Measurements from ENCODE around the gene RTEL1.
A peak's percentile ranks its signal among the peaks of the same experiment; 100 is the strongest.
"Not testable (repeated sequence)": the region's sequence is repeated elsewhere in the genome, so short reads cannot be mapped to it uniquely, and the experiment has no call there.

The RTEL1 gene

GRCh38 chr20:63628246-63628975 is 29.7 kb upstream of the RTEL1 start:
- peak; percentile 40 for DNase-seq

- DNase-seq = not testable (repeated sequence)
Measured at GRCh38 chr20:63630956-63631355, 27.2 kb upstream of the RTEL1 start.

- not testable (repeated sequence) for DNase-seq
Measured at GRCh38 chr20:63631426-63631825, 26.7 kb upstream of the RTEL1 start.

DNA sequence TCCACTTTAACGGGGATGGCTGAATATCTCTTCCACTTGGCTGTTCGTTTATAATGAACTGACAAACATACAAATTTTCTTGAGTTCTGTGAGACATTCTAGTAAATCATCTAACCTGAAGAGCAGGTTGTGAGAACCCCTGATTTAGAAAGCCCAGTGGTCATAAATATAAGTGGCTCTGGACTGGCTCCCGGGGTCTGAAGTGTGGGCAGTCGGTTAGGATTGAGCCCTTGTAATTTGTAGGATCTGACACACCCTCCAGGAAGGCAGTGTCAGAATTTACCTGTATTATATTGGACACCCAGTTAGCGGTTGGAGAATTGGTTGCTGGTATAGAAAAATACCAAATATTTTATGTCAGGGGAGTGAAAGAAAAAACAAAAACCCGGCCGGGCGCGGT is 24.4 kb upstream of the RTEL1 start:
- DNase-seq = no peak

DNA sequence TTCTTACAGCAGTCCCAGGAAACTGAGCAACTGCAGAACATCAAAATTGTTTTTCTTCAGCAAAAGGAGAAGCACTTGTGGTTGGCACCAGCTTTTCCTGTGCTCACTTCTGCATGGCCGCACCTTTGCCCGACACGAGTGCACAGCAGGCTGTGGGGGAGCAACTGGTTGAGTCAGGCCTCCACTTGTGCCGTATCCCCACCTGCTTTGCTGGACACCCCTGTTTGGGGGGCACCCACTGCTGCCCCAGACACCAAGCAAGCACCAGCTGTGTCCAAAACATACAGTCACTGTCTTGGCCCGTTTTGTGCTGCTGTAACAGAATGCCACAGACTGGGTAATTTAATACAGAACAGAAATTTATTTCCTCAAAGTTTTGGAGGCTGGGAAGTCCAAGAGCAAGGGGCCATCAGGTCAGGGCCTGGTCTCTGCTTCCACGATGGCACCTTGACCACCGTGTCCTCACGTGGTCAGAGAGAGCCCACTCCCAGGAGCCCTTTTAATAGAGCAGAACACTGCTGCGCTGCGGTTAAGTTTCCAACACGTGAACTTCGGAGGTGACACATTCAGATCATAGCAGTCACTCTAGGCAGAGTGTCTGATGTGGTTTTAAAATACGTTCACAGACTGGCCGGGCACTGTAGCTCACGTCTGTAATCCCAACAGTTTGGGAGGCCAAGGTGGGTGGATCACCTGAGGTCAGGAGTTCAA is 22.5 kb upstream of the RTEL1 start:
- DNase-seq = no peak

- no peak for DNase-seq
Measured at GRCh38 chr20:63636752-63637628, 21.1 kb upstream of the RTEL1 start.

DNA sequence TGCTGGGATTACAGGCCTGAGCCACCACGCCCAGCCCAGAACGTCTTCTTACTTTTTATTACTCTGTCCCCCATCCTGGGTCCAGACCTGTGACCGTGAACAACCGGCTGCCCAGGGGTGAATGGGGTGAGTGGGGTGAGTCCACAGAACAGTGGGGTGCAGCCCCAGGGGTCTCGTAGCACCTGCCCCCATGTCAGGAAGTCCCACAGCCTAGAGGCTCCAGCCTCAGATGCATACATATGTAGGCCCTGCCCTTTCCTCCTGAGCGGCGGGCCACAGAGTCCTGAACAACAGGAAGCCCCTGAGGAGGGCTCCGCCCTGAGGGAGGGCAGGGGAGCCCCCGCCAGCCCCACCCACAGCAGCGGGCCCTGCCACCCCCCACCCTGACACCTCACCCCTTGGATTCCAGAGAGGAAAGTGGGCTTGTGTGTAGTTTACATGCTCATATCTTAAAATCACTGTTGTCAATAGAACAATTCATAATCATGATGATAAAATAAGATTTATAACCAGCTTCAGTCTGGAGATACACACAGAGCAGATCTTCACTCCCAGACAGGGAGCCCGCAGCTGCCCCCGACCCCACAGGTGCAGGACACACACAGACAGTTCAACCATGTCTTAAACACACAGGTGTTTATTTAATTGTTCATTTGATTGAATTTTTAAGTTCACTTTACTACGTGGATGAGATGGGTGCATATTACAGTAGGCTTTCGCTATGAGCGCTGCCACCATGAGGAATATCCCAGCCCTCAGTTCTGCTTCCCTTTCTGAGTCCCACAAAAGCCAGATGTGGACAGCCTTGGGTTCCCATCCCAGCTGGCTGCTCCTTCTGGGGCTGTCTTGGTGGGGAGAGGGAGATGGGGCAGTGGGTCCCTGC is 18.8 kb upstream of the RTEL1 start:
- no peak for DNase-seq

GRCh38 chr20:63640086-63640485 is 18.0 kb upstream of the RTEL1 start:
- DNase-seq = no peak

DNA sequence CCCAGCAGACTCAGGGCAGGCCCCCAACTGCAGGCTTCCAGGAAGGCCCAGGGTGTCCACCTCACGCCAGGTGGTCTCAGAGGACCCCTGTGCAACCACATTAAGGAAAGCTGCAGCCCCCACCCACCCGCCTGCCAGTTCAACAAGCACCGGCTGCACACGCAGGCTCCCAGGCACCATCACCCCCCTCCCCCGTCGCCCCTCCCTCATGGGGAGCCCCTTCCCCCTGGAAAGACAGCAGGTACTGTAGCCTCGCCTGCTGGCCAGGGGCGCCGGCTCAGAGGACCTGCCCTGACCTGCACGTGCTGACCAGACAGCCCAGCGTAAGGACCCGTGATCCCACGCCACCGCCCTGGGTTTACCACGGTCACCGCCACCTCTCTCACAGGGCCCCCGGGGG is 17.4 kb upstream of the RTEL1 start:
- DNase-seq = not testable (repeated sequence)

DNA sequence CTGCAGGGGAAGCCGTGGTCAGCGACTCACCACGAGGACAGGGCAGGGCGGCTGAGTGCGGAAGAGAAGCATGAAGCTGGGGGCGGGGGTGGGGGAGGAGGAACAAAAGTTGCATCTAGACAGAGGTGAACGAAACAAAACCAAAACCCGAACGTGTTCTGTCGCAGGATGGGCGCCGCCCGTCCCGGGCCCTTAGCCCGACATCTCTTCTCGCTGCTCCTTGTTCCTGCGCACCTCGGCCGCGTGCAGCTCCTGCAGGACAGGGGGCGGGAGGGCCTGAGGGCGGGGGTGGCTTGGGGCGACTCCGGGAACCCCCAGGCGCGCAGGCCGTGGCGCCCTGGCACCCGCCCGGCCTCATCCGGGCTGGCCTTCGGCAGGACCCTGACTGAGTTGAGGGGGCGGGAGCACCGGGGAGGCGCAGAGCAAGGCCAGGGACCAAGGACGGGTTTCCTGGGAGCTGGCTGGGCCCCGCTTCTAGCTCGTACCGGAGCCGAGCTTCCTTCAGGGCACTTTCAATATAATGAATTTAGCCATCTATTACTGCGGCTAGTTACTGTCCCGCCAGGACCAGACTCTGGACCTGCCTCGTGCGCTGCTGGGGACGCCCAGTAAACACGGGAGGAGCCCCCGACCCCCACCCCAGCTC is 16.8 kb upstream of the RTEL1 start:
- no peak for DNase-seq

DNA sequence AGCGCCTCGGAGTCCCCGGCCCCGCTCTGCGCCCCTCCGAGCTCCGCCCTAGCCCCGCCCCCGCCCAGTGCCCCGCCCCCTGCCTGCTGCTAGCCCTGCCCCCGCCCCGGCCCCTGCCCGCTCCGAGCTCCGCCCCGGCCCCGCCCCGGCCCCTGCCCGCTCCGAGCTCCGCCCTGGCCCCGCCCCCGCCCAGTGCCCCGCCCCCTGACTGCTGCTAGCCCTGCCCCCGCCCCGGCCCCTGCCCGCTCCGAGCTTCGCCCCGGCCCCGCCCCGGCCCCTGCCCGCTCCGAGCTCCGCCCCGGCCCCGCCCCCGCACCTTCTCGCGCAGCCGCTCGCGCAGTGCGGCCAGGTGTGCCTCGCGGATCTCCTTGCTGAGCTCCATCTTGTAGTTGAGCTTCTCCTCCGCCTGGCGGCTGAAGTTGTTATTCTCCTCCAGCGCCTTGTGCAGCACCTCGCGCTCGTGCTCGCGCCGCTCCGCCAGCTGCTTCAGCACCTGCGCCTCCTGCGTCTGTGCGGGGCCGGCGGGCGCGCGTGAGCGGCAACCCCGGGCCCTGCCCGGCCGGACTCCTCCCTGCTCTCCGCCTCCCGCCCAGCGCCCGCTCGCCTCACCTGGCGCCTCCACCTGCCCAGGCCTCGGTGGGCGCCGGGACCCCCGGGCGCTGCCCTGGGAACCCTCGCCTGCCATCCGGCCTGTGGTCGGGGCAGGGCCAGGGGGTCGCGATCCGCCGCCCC is 16.2 kb upstream of the RTEL1 start:
- DNase-seq = peak; percentile 86

DNA sequence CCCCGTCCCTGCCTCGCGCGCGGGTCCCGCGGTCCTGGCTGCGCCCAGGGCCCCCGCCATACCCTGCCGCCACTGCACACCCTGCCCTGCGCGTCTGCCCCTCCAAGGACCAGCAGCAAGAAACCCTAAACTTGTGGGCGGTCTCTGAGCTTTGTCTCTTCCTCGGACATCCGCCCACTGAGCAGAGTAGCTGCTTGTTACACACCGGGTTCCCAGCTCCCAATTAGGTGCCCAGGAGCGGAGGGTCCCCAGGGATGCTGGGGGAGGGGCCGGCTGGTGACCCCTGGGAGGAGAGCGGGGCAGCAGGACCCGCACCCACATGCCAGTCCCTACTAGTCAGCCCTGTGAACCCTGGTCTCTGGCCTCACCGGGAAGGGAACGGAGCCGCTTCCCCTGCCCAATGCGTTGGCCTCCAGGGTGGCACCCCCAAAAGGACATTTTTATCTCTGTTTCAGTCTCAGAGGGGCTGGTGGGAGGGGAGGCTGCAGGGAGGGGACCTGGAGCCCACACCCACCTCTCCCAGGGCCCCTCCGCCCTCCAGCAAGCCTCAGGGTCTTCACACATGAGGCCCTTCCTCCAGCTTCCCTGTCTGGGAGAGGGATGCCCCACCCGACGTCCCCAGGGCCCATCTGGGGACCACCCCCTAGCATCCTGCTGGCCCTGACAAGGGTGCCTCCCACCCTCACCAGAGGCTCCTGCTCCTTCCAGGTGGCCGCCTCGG is 15.4 kb upstream of the RTEL1 start:
- no peak for DNase-seq

- DNase-seq = no peak
Measured at GRCh38 chr20:63643499-63643898, 14.6 kb upstream of the RTEL1 start.

DNA sequence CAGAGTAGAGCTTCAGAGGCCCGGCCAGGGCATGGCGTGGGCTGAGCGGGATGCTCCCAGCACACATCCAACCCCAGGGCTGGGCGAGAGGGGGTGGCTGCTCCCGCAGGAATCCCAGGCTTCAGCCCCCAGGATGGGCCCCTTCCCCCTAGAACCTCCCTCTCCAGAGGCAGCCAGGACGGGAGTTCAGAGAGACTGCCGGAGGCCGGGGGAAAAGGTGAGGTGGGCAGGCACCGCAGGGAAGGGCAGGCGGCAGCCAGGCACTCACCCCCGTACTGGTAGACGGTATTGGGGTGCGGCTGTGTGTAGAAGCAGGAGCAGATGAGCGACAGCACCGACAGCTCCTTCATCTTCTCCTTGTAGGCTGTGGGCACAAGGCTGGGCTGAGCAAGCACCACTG is 14.2 kb upstream of the RTEL1 start:
- DNase-seq = no peak

GRCh38 chr20:63645218-63645617 is 12.9 kb upstream of the RTEL1 start:
- DNase-seq = no peak

DNA sequence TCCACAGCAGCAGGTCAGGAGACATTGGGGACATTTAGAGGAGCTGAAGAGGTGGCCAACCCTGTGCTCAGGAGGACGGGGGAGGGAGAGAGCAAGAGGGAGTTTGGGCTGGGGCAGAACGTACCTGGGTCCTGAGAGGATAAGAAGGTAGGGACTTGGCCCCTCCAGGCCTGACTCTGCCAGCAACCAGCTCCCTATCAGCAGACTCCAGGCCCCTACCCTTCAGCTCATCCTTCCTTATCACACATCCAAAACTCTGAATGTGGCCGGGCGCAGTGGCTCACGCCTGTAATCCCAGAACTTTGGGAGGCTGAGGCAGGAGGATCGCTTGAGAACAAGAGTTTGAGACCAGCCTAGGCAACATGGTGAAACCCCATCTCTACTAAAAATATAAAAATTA is 9.9 kb upstream of the RTEL1 start:
- DNase-seq = no peak

- DNase-seq = no peak
Measured at GRCh38 chr20:63648895-63649589, 9.1 kb upstream of the RTEL1 start.

- not testable (repeated sequence) for DNase-seq
Measured at GRCh38 chr20:63650486-63650885, 7.6 kb upstream of the RTEL1 start.

- DNase-seq = no peak
Measured at GRCh38 chr20:63651942-63652191, 6.2 kb upstream of the RTEL1 start.

All from T1000 (cell line).